Measurements from ENCODE around the gene PLXND1.

PLXND1 gene

GRCh38 chr3:129597087-129597999 is 9.1 kb downstream of the PLXND1 start:
- Histone ChIP-seq H3K4me3 (peak overlapping the region; percentile 26 to 43), H3K9me3 (no peaks in the 10 kb centered on the region), H3K36me3 (no peaks in the 10 kb centered on the region), H3K4me1 (peaks cover 18 to 99% (median 95%) of the 10 kb centered on the region in 4 donors), H3K27me3 (no peaks in the 10 kb centered on the region), H3K27ac (peak overlapping the region; percentile 88 to 90)
- DNase-seq: peak in 1 of 2 donors; percentile 81
- TF ChIP-seq, protein P1, sequence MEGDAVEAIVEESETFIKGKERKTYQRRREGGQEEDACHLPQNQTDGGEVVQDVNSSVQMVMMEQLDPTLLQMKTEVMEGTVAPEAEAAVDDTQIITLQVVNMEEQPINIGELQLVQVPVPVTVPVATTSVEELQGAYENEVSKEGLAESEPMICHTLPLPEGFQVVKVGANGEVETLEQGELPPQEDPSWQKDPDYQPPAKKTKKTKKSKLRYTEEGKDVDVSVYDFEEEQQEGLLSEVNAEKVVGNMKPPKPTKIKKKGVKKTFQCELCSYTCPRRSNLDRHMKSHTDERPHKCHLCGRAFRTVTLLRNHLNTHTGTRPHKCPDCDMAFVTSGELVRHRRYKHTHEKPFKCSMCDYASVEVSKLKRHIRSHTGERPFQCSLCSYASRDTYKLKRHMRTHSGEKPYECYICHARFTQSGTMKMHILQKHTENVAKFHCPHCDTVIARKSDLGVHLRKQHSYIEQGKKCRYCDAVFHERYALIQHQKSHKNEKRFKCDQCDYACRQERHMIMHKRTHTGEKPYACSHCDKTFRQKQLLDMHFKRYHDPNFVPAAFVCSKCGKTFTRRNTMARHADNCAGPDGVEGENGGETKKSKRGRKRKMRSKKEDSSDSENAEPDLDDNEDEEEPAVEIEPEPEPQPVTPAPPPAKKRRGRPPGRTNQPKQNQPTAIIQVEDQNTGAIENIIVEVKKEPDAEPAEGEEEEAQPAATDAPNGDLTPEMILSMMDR (IDR thresholded peaks at IDR 0.05): no peak
- intact Hi-C loops (cut with DNase I; ENCODE audit: low total_unique reads): no loop called here

DNA sequence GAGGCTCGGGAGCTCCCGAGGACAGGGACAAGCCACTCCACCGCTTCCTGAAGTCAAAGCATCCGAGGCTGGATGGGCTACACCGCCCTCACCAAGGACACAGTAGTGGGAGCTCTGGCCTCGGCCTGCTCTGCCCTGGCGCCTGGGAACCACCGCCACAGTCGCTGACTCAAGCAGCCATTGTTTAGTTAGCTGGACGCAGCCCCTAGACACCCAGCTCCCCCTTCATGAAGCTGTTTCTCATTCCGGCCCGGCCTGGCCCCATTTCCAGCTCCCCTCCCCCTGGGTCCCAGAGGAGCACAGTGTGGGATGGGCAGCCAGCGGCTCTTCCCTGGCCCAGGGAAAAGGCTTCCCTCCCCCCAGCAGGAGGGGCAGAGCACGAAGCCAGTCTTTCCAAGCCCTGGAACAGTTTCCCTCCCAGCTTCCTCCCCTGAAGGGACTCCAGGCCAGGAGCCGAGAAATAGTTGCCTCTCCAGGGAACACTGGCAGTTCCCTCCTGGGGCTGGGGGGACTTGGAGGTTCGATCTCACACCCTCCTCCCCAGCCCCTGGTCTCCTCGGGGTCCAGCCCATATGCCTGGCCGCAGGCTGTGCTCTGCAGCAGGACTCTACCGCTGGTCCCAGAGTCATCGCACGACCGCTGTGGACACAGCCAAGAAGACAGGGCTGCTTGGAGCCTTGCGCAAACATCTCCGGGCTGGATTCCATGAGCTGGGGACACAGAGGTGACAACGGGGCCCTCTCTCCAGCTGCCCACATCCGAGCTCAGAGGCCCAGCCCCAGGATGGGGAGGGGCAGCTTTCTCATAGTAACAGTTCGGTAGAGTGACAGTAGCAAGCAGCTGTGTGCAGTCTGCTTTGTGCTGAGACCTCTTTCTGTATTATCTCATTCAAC is 10.0 kb downstream of the PLXND1 start:
- peak; percentile 90 to 98 for DNase-seq
- H3K4me1 ChIP-seq: peaks cover 18 to 99% (median 96%) of the 10 kb centered on the region in 4 donors

DNA sequence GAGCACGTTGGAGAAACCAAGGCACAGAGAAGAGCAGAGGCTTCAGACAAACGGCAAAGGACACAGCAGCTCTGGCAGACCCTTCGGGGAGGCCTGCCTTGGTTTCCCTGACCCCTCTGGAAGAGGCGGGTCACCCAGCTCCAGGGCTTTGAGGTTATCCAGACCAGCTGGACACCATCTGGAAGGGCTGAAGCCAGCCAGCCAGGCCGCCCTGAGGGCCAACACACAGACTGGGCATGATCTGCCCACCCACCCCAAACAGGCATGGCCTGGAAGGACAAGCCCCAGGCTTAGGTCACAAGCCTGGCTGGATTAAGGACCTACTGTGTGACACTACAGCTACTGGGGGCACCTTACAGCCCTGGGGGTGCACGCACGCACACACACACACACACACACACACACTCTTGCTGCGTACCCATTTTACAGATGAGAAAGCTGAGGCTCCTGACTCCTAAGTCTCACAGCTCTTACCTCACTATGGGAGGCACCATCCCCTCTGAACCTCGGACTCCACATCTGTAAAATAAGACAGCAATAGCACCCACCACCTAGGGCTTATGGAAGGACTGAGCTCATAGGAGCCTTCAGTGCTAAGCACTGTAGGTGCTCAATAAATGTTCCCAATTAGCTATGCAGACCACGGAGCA is 10.8 kb downstream of the PLXND1 start:
- TF ChIP-seq, protein P1 (IDR thresholded peaks at IDR 0.05): no peak
- no peak for DNase-seq
- H3K27ac ChIP-seq: peak overlapping the region; percentile 88 to 90
- intact Hi-C loops (cut with DNase I; ENCODE audit: low total_unique reads): no loop called here
- peak overlapping the region; percentile 26 to 43 for H3K4me3 ChIP-seq
- no peaks in the 10 kb centered on the region for H3K9me3 ChIP-seq
- H3K4me1 ChIP-seq: peaks cover 18 to 99% (median 96%) of the 10 kb centered on the region in 4 donors
- no peaks in the 10 kb centered on the region for H3K27me3 ChIP-seq
- no peaks in the 10 kb centered on the region for H3K36me3 ChIP-seq

More for the DNA sequence above, 10.0 kb downstream of the PLXND1 start:
- no peaks in the 10 kb centered on the region for H3K27me3 ChIP-seq
- intact Hi-C loops (cut with DNase I; ENCODE audit: low total_unique reads): no loop called here
- TF ChIP-seq, protein P1 (IDR thresholded peaks at IDR 0.05): peak in 1 of 2 experiments; percentile 4
- no peaks in the 10 kb centered on the region for H3K36me3 ChIP-seq
- H3K27ac ChIP-seq: peak overlapping the region; percentile 88 to 90
- no peaks in the 10 kb centered on the region for H3K9me3 ChIP-seq
- peak overlapping the region; percentile 26 to 43 for H3K4me3 ChIP-seq

DNA sequence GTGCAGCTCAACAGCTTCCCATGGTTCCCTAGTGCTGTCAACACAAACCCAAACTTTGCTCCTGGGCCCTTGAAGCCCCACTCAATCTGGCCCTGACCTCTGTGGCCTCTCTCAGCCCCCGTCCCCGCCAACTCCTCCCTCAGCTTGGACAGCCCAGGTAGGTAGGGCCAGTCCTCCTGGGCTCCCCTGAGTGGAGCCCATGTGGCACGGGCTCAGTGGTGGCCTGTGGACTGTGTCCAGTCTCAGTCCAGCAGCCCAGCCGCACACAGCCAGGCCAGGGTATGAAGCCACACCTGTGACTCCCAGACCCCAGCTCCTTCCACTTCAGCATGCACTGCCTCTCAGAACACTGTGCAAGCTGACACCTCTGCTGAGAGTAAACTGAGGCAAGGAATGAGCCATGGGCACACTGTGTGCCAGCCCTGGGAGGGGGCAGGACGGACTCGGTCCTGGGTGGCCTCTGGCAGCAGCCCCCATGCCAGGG is 11.5 kb downstream of the PLXND1 start:
- Histone ChIP-seq H3K27me3 (no peaks in the 10 kb centered on the region), H3K36me3 (no peaks in the 10 kb centered on the region), H3K4me3 (no peak overlapping the region), H3K9me3 (no peaks in the 10 kb centered on the region), H3K4me1 (peaks cover 18 to 99% (median 92%) of the 10 kb centered on the region in 4 donors), H3K27ac (peak overlapping the region; percentile 88 to 90)
- intact Hi-C loops (cut with DNase I; ENCODE audit: low total_unique reads): no loop called here
- no peak for DNase-seq
- TF ChIP-seq, protein P1 (IDR thresholded peaks at IDR 0.05): no peak

- Histone ChIP-seq H3K27me3 (no peaks in the 10 kb centered on the region), H3K9me3 (no peaks in the 10 kb centered on the region), H3K27ac (peak overlapping the region; percentile 88 to 90), H3K4me1 (peaks cover 18 to 99% (median 89%) of the 10 kb centered on the region in 4 donors), H3K4me3 (no peak overlapping the region), H3K36me3 (no peaks in the 10 kb centered on the region)
- intact Hi-C loops (cut with DNase I; ENCODE audit: low total_unique reads): no loop called here
- DNase-seq: no peak
- TF ChIP-seq, protein P1 (IDR thresholded peaks at IDR 0.05): no peak
These were observed 12.1 kb downstream of the PLXND1 start for GRCh38 chr3:129594409-129594808.
